GM12878 (cell line): ENCODE measurements around the gene HLA-DRA. TPM values are rescaled to one million over a fixed set of nuclear protein-coding genes. Genes with fewer than 3 reads are reported as not detected.

ENCODE experiments used
- ATAC-seq: fragments of 200-7000 bp; cut with Tn5 transposase; 3 replicates; pipeline ENCODE4 v1.9.1; 2020; ENCODE audit warnings: mild to moderate bottlenecking, moderate library complexity
- BruUV-seq: library from RNA; stranded (reverse); fragments of 400-500 nt; replicated peaks from 2 replicates; lab custom pipeline; 2021; lab: Mats Ljungman, UMichigan
- CTCF ChIA-PET: fragments of 300-600 bp; sonication (Branson Sonifier 250); formaldehyde crosslinking; extraction: SDS; loops from one replicate; lab custom pipeline; 2021; ENCODE audit warnings: inconsistent platforms; lab: Yijun Ruan, JAX
- POLR2A ChIA-PET: fragments of 350-600 bp; formaldehyde crosslinking; extraction: SDS; loops from one replicate; lab custom pipeline; 2021; ENCODE audit warnings: inconsistent platforms; lab: Charles Lee
- RAD21 ChIA-PET: fragments of 300-600 bp; sonication (Branson Sonifier 250); formaldehyde crosslinking; loops from one replicate; lab custom pipeline; 2023; ENCODE audit warnings: antibody characterized with exemption; ENCODE audit not compliant: unreplicated experiment; lab: Charles Lee
- SMC1A ChIA-PET: fragments of 300-600 bp; sonication (Branson Sonifier 250); formaldehyde crosslinking; loops from one replicate; lab custom pipeline; 2023; ENCODE audit not compliant: unreplicated experiment, uncharacterized antibody; lab: Charles Lee
- DNase-seq: peaks from one replicate; pipeline ENCODE4 v3.0.0-alpha.2; 2011; ENCODE audit warnings: low read depth, low spot score
- FAIRE-seq: peaks from 3 replicates; lab custom pipeline; 2011; peaks lifted over from hg19 to GRCh38; lab: Jason Lieb, UNC
- H2AFZ ChIP-seq: 2 replicates; pipeline ENCODE4 v1.6.0; 2011; ENCODE audit warnings: low read depth, low read length, control low read depth; ENCODE audit not compliant: control insufficient read depth
- H3K27ac ChIP-seq: 2 replicates; pipeline ENCODE4 v1.5.1; 2011; ENCODE audit warnings: control low read depth; ENCODE audit not compliant: control insufficient read depth, insufficient read depth
- H3K27me3 ChIP-seq, 2 experiments: replicated peaks in 1 of 2; 2 replicates each; pipeline versions ENCODE4 v1.6.0 to v1.6.1; 2011; ENCODE audit warnings: low read length in 1 of 2; ENCODE audit not compliant: control insufficient read depth in 2 of 2, insufficient read depth in 2 of 2
- H3K36me3 ChIP-seq, 2 experiments: 2 replicates each; pipeline ENCODE4 v1.5.1; 2011; ENCODE audit warnings: low read length in 1 of 2; ENCODE audit not compliant: control insufficient read depth in 2 of 2, insufficient read depth in 2 of 2
- H3K4me1 ChIP-seq: 2 replicates; pipeline ENCODE4 v1.6.1; 2011; ENCODE audit warnings: mild to moderate bottlenecking, low read length, moderate library complexity, mixed read lengths; ENCODE audit not compliant: control insufficient read depth, insufficient read depth
- H3K4me2 ChIP-seq: 2 replicates; pipeline ENCODE4 v1.6.0; 2011; ENCODE audit warnings: control low read depth; ENCODE audit not compliant: control insufficient read depth, insufficient read depth
- H3K4me3 ChIP-seq: fragments of 200-600 bp; sonication (generic); 2 replicates; pipeline ENCODE4 v1.5.1; 2016
- H3K79me2 ChIP-seq: 2 replicates; pipeline ENCODE4 v1.6.0; 2011; ENCODE audit warnings: low read length; ENCODE audit not compliant: control insufficient read depth, insufficient read depth
- H3K9ac ChIP-seq: 2 replicates; pipeline ENCODE4 v1.8.0; 2011; ENCODE audit warnings: low read length, control low read depth, mixed read lengths; ENCODE audit not compliant: control insufficient read depth, insufficient read depth
- H3K9me3 ChIP-seq: replicated peaks from 3 replicates; pipeline ENCODE4 v1.5.1; 2011; ENCODE audit warnings: mild to moderate bottlenecking, low read length; ENCODE audit not compliant: control insufficient read depth, insufficient read depth
- H4K20me1 ChIP-seq: 2 replicates; pipeline ENCODE4 v1.6.0; 2011; ENCODE audit not compliant: control insufficient read depth, insufficient read depth
- MEF2A ChIP-seq: IDR thresholded peaks from 2 replicates; pipeline ENCODE4 v1.6.1; 2011; ENCODE audit warnings: low read depth, mild to moderate bottlenecking, low read length, moderate library complexity; ENCODE audit not compliant: insufficient read depth
- NR2F1 ChIP-seq: fragments of 450-650 bp; conservative IDR thresholded peaks from 2 replicates; pipeline ENCODE4 v1.6.1; 2017; ENCODE audit warnings: mild to moderate bottlenecking
- RB1 ChIP-seq: fragments of 450-650 bp; formaldehyde crosslinking; IDR thresholded peaks from 2 replicates; pipeline ENCODE4 v1.6.1; 2017; ENCODE audit warnings: mild to moderate bottlenecking, borderline replicate concordance
- SREBF2 ChIP-seq: IDR thresholded peaks from 2 replicates; pipeline ENCODE4 v1.6.1; 2012; ENCODE audit warnings: mild to moderate bottlenecking, low read length
- TCF3 ChIP-seq: IDR thresholded peaks from 2 replicates; pipeline ENCODE4 v1.6.1; 2012; ENCODE audit warnings: low read depth, mild to moderate bottlenecking, low read length, borderline replicate concordance; ENCODE audit not compliant: insufficient read depth
- ZNF622 ChIP-seq: fragments of 450-650 bp; IDR thresholded peaks from 2 replicates; pipeline ENCODE4 v1.6.1; 2017; ENCODE audit warnings: mild to moderate bottlenecking, inconsistent platforms
- WGBS: methylation state at CpG from one replicate; pipeline ENCODE4 v1.1.6; 2016; ENCODE audit warnings: low lambda C conversion rate; ENCODE audit not compliant: insufficient replicate concordance, insufficient coverage; ENCODE audit errors: missing lambda C conversion rate; 5-methylcytosine and 5-hydroxymethylcytosine counted together
- in situ Hi-C: fragments of 300-500 bp; cut with MboI; formaldehyde crosslinking; loops from 9 replicates; pipeline ENCODE4 v1.14.3; 2018; ENCODE audit warnings: mixed read lengths
- intact Hi-C: fragments of 100-400 bp; cut with micrococcal nuclease; formaldehyde crosslinking; loops from one replicate; pipeline ENCODE4 v1.14.2; 2022; ENCODE audit not compliant: unreplicated experiment
- polyA plus RNA-seq, 11 experiments: library from polyadenylated mRNA; depleted of rRNA in 4 of 11; unstranded in 6 of 11; stranded (reverse) in 5 of 11; fragments of >200 nt; fragmentation: Nextera tagmentation in 4 of 11; fragmentation: Illumina TruSeq in 1 of 11; extraction: Ambion mirVana in 4 of 11; extraction: Trizol in 1 of 11; gene quantifications; 1 replicate in 1 of 11; 2 replicates in 10 of 11; pipeline versions ENCODE4 v1.2.1 to v1.2.3, GENCODE V29; 2011 to 2016; ENCODE audit warnings: inconsistent platforms in 2 of 11, missing spikeins in 2 of 11, low read depth in 1 of 11
- total RNA-seq, 4 experiments: library from RNA; depleted of rRNA in 3 of 4; stranded (reverse); fragments of >200 nt in 3 of 4; fragmentation: Illumina TruSeq in 1 of 4; extraction: Trizol in 1 of 4; gene quantifications; 2 replicates each; pipeline versions ENCODE4 v1.2.1 to v1.2.3, GENCODE V29; 2013 to 2021
- TF ChIP-seq, protein P1 (sequence below): fragments of 450-650 bp; IDR thresholded peaks from 2 replicates; pipeline ENCODE4 v1.6.1; 2016; ENCODE audit warnings: mild to moderate bottlenecking
- TF ChIP-seq, protein P2 (sequence below): fragments of 450-650 bp; IDR thresholded peaks from 2 replicates; pipeline ENCODE4 v1.6.1; 2017; ENCODE audit warnings: mild to moderate bottlenecking, low read depth, inconsistent platforms; ENCODE audit not compliant: poor library complexity, severe bottlenecking

Gene HLA-DRA
- total and polyA plus RNA-seq, 10 of the 15 experiments (the other 5 are each of a cell fraction or from before 2014, with no cell fraction given) = 2,040 to 7,093 (median 2,859) TPM

DNA sequence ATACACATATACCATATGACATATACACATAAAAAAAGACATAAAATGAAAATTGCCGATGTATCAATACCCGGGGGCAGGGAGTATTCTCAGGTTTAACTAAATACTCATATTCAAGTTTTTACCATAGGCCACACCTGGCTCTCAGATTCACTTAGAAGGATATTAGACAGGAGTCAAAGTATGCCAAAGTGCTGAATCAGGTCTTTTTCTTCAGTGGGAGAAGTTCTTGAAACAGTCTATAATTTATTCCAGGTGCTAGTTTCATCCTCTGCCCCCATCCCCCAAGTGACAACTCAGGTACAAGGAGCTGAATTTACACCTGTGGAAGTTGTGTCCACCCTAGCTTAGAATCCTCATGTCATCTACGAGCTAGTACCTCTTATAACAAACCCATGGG is 8.5 kb upstream of the HLA-DRA start:
- WGBS = 8% methylated on average over 3 of the region's 3 CpGs
- POLR2A ChIA-PET = interaction anchor here (0.9 to 1.2 kb wide), 3 partner anchors 15 to 261 kb away, joined by 3 to 4 read pairs (median 3); no protein-coding TSS in a partner anchor
- in situ Hi-C loops (no loop called here), intact Hi-C loops (loop anchor here (5.0 to 10.0 kb wide), 2 partner anchors 356 to 514 kb away; partner anchors contain the start of gene HLA-DMB)
- RAD21 ChIA-PET = interaction anchor here (0.7 to 8.2 kb wide), 13 partner anchors 10 to 437 kb away, joined by 3 to 119 read pairs (median 7); no protein-coding TSS in a partner anchor
- H3K4me2 ChIP-seq = no peak overlapping the region
- H3K4me1 ChIP-seq = peaks cover 2% of the 10 kb centered on the region; the same call in 1 of the 2 replicates
- no peak overlapping the region for H3K27ac ChIP-seq
- FAIRE-seq = no peak
- no peaks in the 10 kb centered on the region; the same call in 1 of the 2 replicates for H3K79me2 ChIP-seq
- DNase-seq = no peak
- SMC1A ChIA-PET = interaction anchor here (0.6 to 7.3 kb wide), 15 partner anchors 11 to 437 kb away, joined by 3 to 154 read pairs (median 4); no protein-coding TSS in a partner anchor
- TF ChIP-seq TCF3 (no peak), SREBF2 (no peak), NR2F1 (0 out of 2 replicates have a peak, but pooled peaks have one; percentile 28), RB1 (no peak)
- H4K20me1 ChIP-seq = no peaks in the 10 kb centered on the region
- no peak overlapping the region for H3K4me3 ChIP-seq
- H3K36me3 ChIP-seq = no peaks in the 10 kb centered on the region
- no peak overlapping the region for H2AFZ ChIP-seq
- ATAC-seq = no peak
- CTCF ChIA-PET = interaction anchor here (0.7 to 9.2 kb wide), 19 partner anchors 11 to 473 kb away, joined by 3 to 160 read pairs (median 5); partner anchors contain the start of gene NELFE
- H3K27me3 ChIP-seq = no peaks in the 10 kb centered on the region
- H3K9ac ChIP-seq = no peak overlapping the region
- no TSS peak for BruUV-seq
- no peaks in the 10 kb centered on the region for H3K9me3 ChIP-seq

DNA sequence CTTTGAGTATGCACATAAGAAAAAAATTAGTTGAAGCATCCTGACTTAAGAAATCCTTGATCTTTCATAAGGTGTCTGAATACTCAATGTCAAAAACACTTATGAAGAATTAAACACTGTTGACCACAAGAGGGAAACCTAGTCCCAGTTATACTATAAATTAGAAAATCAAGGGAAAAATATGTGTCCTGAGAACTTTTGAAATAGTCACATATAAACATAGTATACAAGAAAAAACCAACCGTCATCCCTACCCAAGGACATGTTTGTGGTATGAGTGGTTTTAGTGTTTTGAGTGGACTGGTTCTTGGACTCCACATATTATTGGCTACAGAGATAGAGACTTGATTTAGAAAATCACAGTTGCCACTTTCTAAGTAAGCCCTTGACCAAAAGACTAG is 7.6 kb upstream of the HLA-DRA start:
- BruUV-seq = no TSS peak
- 0% methylated on average over 1 of the region's 1 CpG for WGBS
- no peaks in the 10 kb centered on the region; the same call in 1 of the 2 replicates for H3K79me2 ChIP-seq
- RAD21 ChIA-PET = interaction anchor here (0.6 to 8.2 kb wide), 22 partner anchors 10 to 436 kb away, joined by 3 to 119 read pairs (median 4); partner anchors contain the start of genes HLA-DQB1 and PSMB9
- H3K27ac ChIP-seq = no peak overlapping the region
- no peak overlapping the region for H3K9ac ChIP-seq
- POLR2A ChIA-PET = interaction anchor here (0.9 to 1.2 kb wide), 3 partner anchors 14 to 260 kb away, joined by 3 to 5 read pairs (median 3); no protein-coding TSS in a partner anchor
- H3K4me2 ChIP-seq = no peak overlapping the region
- FAIRE-seq (no peak), ATAC-seq (peak; percentile 55), DNase-seq (no peak)
- H3K4me1 ChIP-seq = peaks cover 10% of the 10 kb centered on the region
- no peaks in the 10 kb centered on the region for H3K36me3 ChIP-seq
- intact Hi-C loops (loop anchor here (1.0 to 10.0 kb wide), 5 partner anchors 260 to 513 kb away; partner anchors contain the start of gene HLA-DMB), in situ Hi-C loops (no loop called here)
- no peaks in the 10 kb centered on the region for H3K27me3 ChIP-seq
- H4K20me1 ChIP-seq = no peaks in the 10 kb centered on the region
- no peak overlapping the region for H3K4me3 ChIP-seq
- SMC1A ChIA-PET = interaction anchor here (0.7 to 7.3 kb wide), 21 partner anchors 10 to 436 kb away, joined by 3 to 154 read pairs (median 4); partner anchors contain the start of gene HLA-DQA1
- no peaks in the 10 kb centered on the region for H3K9me3 ChIP-seq
- H2AFZ ChIP-seq = peak overlapping the region; percentile 9; the same call in 1 of the 2 replicates
- CTCF ChIA-PET = interaction anchor here (0.7 to 9.2 kb wide), 31 partner anchors 8 to 436 kb away, joined by 3 to 160 read pairs (median 4); no protein-coding TSS in a partner anchor
- TF ChIP-seq ZNF622 (no peak), TCF3 (no peak), MEF2A (no peak)
- TF ChIP-seq, protein P1, sequence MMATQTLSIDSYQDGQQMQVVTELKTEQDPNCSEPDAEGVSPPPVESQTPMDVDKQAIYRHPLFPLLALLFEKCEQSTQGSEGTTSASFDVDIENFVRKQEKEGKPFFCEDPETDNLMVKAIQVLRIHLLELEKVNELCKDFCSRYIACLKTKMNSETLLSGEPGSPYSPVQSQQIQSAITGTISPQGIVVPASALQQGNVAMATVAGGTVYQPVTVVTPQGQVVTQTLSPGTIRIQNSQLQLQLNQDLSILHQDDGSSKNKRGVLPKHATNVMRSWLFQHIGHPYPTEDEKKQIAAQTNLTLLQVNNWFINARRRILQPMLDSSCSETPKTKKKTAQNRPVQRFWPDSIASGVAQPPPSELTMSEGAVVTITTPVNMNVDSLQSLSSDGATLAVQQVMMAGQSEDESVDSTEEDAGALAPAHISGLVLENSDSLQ = no peak
- TF ChIP-seq, protein P2, sequence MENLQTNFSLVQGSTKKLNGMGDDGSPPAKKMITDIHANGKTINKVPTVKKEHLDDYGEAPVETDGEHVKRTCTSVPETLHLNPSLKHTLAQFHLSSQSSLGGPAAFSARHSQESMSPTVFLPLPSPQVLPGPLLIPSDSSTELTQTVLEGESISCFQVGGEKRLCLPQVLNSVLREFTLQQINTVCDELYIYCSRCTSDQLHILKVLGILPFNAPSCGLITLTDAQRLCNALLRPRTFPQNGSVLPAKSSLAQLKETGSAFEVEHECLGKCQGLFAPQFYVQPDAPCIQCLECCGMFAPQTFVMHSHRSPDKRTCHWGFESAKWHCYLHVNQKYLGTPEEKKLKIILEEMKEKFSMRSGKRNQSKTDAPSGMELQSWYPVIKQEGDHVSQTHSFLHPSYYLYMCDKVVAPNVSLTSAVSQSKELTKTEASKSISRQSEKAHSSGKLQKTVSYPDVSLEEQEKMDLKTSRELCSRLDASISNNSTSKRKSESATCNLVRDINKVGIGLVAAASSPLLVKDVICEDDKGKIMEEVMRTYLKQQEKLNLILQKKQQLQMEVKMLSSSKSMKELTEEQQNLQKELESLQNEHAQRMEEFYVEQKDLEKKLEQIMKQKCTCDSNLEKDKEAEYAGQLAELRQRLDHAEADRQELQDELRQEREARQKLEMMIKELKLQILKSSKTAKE = no peak
